Endothelial cell of umbilical vein (primary cell): ENCODE data around the gene TRAPPC14. TPM values are rescaled to one million over a fixed set of nuclear protein-coding genes. Genes with fewer than 3 reads are reported as not detected.

Experiments used
- BruUV-seq: library from RNA; stranded (reverse); fragments of 400-500 nt; replicated peaks from 2 replicates; lab custom pipeline; 2021; lab: Mats Ljungman, UMichigan
- CTCF ChIA-PET: fragments of 300-600, 350-600 bp; sonication (Branson Sonifier 250); formaldehyde crosslinking; loops from one replicate; lab custom pipeline; 2021; ENCODE audit warnings: antibody characterized with exemption, inconsistent platforms; lab: Charles Lee
- POLR2A ChIA-PET: fragments of 300-600, 350-600 bp; sonication (Branson Sonifier 250); formaldehyde crosslinking; loops from one replicate; lab custom pipeline; 2021; ENCODE audit warnings: antibody characterized with exemption, inconsistent platforms; lab: Charles Lee
- DNase-seq: peaks from one replicate; pipeline ENCODE4 v3.0.0-alpha.2; 2011; ENCODE audit warnings: low read depth, low spot score
- FAIRE-seq: peaks from 2 replicates; lab custom pipeline; 2011; peaks lifted over from hg19 to GRCh38; lab: Jason Lieb, UNC
- H2AFZ ChIP-seq: 2 replicates; pipeline ENCODE4 v1.6.0; 2012; ENCODE audit warnings: low read depth, low read length, control low read depth, inconsistent platforms
- H3K27ac ChIP-seq: 2 replicates; pipeline ENCODE4 v1.5.1; 2011; ENCODE audit warnings: low read depth, mild to moderate bottlenecking, control low read depth, low read length, moderate library complexity; ENCODE audit not compliant: insufficient read depth
- H3K27me3 ChIP-seq, 2 experiments: 2 replicates each; pipeline versions ENCODE4 v1.6.0 to v1.6.1; 2011; ENCODE audit warnings: low read length in 2 of 2, mixed read lengths in 1 of 2; ENCODE audit not compliant: control insufficient read depth in 2 of 2, insufficient read depth in 2 of 2
- H3K36me3 ChIP-seq, 2 experiments: 2 replicates in 1 of 2; 3 replicates in 1 of 2; pipeline ENCODE4 v1.5.1; 2011; ENCODE audit warnings: low read length in 2 of 2, mild to moderate bottlenecking in 1 of 2, moderate library complexity in 1 of 2; ENCODE audit not compliant: control insufficient read depth in 2 of 2, insufficient read depth in 2 of 2; ENCODE audit errors: extremely low read depth in 1 of 2
- H3K4me1 ChIP-seq: 3 replicates; pipeline ENCODE4 v1.5.1; 2011; ENCODE audit warnings: mild to moderate bottlenecking, low read length; ENCODE audit not compliant: control insufficient read depth, insufficient read depth; ENCODE audit errors: extremely low read depth
- H3K4me2 ChIP-seq: 2 replicates; pipeline ENCODE4 v1.6.1; 2011; ENCODE audit warnings: low read length, control low read depth, mixed read lengths; ENCODE audit not compliant: insufficient read depth
- H3K4me3 ChIP-seq, 3 experiments: fragments of 200-600 bp in 1 of 3; sonication (generic), shearing (Covaris generic) in 1 of 3; replicated peaks in 1 of 3; 2 replicates each; pipeline ENCODE4 v1.5.1; 2011 to 2016; ENCODE audit warnings: control low read depth in 3 of 3, low read length in 3 of 3, mild to moderate bottlenecking in 2 of 3, inconsistent platforms in 1 of 3, low read depth in 1 of 3, moderate library complexity in 1 of 3; ENCODE audit not compliant: insufficient read depth in 1 of 3
- H3K79me2 ChIP-seq: 2 replicates; pipeline ENCODE4 v1.6.0; 2012; ENCODE audit warnings: low read length, inconsistent platforms; ENCODE audit not compliant: control insufficient read depth, insufficient read depth
- H3K9ac ChIP-seq: replicated peaks from 2 replicates; pipeline ENCODE3; 2011; ENCODE audit warnings: low read length, control low read depth; ENCODE audit not compliant: insufficient read depth; ENCODE audit errors: extremely low read depth
- H3K9me1 ChIP-seq: replicated peaks from 3 replicates; pipeline ENCODE4 v1.6.0; 2011; ENCODE audit warnings: mild to moderate bottlenecking, low read length; ENCODE audit not compliant: control insufficient read depth, insufficient read depth; ENCODE audit errors: extremely low read depth
- H3K9me3 ChIP-seq: replicated peaks from 2 replicates; pipeline ENCODE4 v1.5.1; 2012; ENCODE audit warnings: low read length, inconsistent platforms; ENCODE audit not compliant: control insufficient read depth, insufficient read depth
- H4K20me1 ChIP-seq: replicated peaks from 2 replicates; pipeline ENCODE3; 2011; ENCODE audit warnings: mild to moderate bottlenecking, low read length; ENCODE audit not compliant: control insufficient read depth, insufficient read depth; ENCODE audit errors: extremely low read depth
- EZH2 ChIP-seq: IDR thresholded peaks from 2 replicates; pipeline ENCODE4 v1.6.1; 2012; ENCODE audit warnings: borderline replicate concordance, low read depth, mild to moderate bottlenecking, moderate library complexity, low read length, inconsistent platforms; ENCODE audit not compliant: severe bottlenecking
- FOS ChIP-seq: IDR thresholded peaks from 2 replicates; pipeline ENCODE4 v1.6.1; 2011; ENCODE audit warnings: mild to moderate bottlenecking, low read length, moderate library complexity, borderline replicate concordance; ENCODE audit not compliant: insufficient read depth
- GATA2 ChIP-seq: IDR thresholded peaks from 2 replicates; pipeline ENCODE4 v1.7.0; 2011; ENCODE audit warnings: low read depth, mild to moderate bottlenecking, moderate library complexity, mixed read lengths, low read length; ENCODE audit not compliant: insufficient read length, insufficient read depth
- JUN ChIP-seq: IDR thresholded peaks from 2 replicates; pipeline ENCODE4 v1.6.1; 2011; ENCODE audit warnings: borderline replicate concordance, low read depth; ENCODE audit not compliant: insufficient read length, insufficient read depth
- MYC ChIP-seq: IDR thresholded peaks from one replicate; pipeline ENCODE4 v1.6.1; 2011; ENCODE audit warnings: mild to moderate bottlenecking, low read depth, low read length
- POLR2A ChIP-seq: IDR thresholded peaks from 2 replicates; pipeline ENCODE4 v1.6.1; 2012; ENCODE audit warnings: low read depth, mild to moderate bottlenecking, control low read depth, low read length
- POLR2AphosphoS5 ChIP-seq: IDR thresholded peaks from 2 replicates; pipeline ENCODE4 v1.6.1; 2012; ENCODE audit warnings: low read depth, mild to moderate bottlenecking, control low read depth, low read length, moderate library complexity; ENCODE audit not compliant: insufficient read depth
- dilution Hi-C: fragments of 300-500 bp; cut with MboI; formaldehyde crosslinking; loops from one replicate; pipeline ENCODE4 v1.15.0; 2019; ENCODE audit warnings: low sequenced_read_pairs; ENCODE audit not compliant: extremely low pct_ligation_motif_present
- intact Hi-C: fragments of 100-400 bp; cut with micrococcal nuclease; formaldehyde crosslinking; loops from one replicate; pipeline ENCODE4 v1.10.0; 2022
- polyA plus RNA-seq, 4 experiments: library from polyadenylated mRNA; depleted of rRNA in 3 of 4; stranded (reverse) in 3 of 4; unstranded in 1 of 4; fragments of >200 nt; gene quantifications; 2 replicates each; pipeline versions ENCODE4 v1.2.1 to v1.2.3, GENCODE V29; 2011 to 2012; ENCODE audit warnings: missing spikeins in 1 of 4
- total RNA-seq: library from RNA; stranded (reverse); gene quantifications from 2 replicates; pipeline ENCODE4 v1.2.3, GENCODE V29; 2021
- TF ChIP-seq, protein P1 (sequence below): IDR thresholded peaks from 2 replicates; pipeline ENCODE4 v1.6.1; 2011; ENCODE audit not compliant: insufficient read depth, insufficient read length
- TF ChIP-seq, protein P2 (sequence below), 2 donors: IDR thresholded peaks; 1 replicate in 1 of 2; 2 replicates in 1 of 2; pipeline ENCODE4 v1.5.1; 2011; ENCODE audit warnings: low read length in 2 of 2, mild to moderate bottlenecking in 2 of 2, moderate library complexity in 2 of 2, control low read depth in 1 of 2, inconsistent platforms in 1 of 2, low read depth in 1 of 2; ENCODE audit not compliant: insufficient read depth in 1 of 2; ENCODE audit errors: extremely low read depth in 1 of 2

TRAPPC14 gene
- total and polyA plus RNA-seq, 2 donors (not counting 3 experiments of a cell fraction or from before 2014, with no cell fraction given), result 13.3 to 23.0 TPM

DNA sequence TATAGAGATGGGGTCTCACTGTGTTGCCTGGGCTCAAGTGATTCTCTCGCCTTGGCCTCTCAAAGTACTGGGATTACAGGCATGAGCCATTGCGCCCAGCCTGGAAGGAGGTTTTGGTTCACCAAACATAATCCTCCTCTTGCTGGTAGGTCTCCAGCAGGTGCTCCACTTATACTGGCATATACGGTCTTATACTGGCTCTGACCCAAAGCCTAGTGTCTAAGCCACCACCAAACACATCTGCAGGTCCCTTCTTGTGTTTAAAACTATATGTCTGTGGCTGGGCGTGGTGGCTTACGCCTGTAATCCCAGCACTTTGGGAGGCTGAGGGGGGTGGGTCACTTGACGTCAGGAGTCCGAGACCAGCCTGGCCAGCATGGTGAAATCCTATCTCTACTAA, 26.4 kb downstream of the TRAPPC14 start:
- POLR2A ChIA-PET, result no interaction called here
- TF ChIP-seq, protein P1, sequence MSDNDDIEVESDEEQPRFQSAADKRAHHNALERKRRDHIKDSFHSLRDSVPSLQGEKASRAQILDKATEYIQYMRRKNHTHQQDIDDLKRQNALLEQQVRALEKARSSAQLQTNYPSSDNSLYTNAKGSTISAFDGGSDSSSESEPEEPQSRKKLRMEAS, result no peak
- TF ChIP-seq GATA2 (no peak), FOS (no peak), EZH2 (no peak), POLR2A (no peak), JUN (no peak), MYC (no peak), POLR2AphosphoS5 (no peak)
- TF ChIP-seq, protein P2, sequence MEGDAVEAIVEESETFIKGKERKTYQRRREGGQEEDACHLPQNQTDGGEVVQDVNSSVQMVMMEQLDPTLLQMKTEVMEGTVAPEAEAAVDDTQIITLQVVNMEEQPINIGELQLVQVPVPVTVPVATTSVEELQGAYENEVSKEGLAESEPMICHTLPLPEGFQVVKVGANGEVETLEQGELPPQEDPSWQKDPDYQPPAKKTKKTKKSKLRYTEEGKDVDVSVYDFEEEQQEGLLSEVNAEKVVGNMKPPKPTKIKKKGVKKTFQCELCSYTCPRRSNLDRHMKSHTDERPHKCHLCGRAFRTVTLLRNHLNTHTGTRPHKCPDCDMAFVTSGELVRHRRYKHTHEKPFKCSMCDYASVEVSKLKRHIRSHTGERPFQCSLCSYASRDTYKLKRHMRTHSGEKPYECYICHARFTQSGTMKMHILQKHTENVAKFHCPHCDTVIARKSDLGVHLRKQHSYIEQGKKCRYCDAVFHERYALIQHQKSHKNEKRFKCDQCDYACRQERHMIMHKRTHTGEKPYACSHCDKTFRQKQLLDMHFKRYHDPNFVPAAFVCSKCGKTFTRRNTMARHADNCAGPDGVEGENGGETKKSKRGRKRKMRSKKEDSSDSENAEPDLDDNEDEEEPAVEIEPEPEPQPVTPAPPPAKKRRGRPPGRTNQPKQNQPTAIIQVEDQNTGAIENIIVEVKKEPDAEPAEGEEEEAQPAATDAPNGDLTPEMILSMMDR (IDR thresholded peaks at IDR 0.05; ENCODE audit: extremely low read depth in 1 of 2, insufficient read depth in 1 of 2, low read depth in 1 of 2, low read length in 2 of 2), result no peak
- no peak overlapping the region for H3K4me2 ChIP-seq
- no peak for DNase-seq
- dilution Hi-C loops, result no loop called here
- CTCF ChIA-PET, result interaction anchor here (0.8 to 5.9 kb wide), 24 partner anchors 9 to 275 kb away, joined by 3 to 79 read pairs (median 5); partner anchors contain the start of genes AP4M1, GAL3ST4, LAMTOR4 and MCM7
- H3K79me2 ChIP-seq, result no peaks in the 10 kb centered on the region
- no peaks in the 10 kb centered on the region for H4K20me1 ChIP-seq
- no peak overlapping the region for H2AFZ ChIP-seq
- BruUV-seq, result no TSS peak
- no peaks in the 10 kb centered on the region for H3K27me3 ChIP-seq
- H3K36me3 ChIP-seq, result no peaks in the 10 kb centered on the region
- no peaks in the 10 kb centered on the region for H3K9me1 ChIP-seq
- H3K4me1 ChIP-seq, result peaks cover 6% of the 10 kb centered on the region
- H3K9me3 ChIP-seq, result no peaks in the 10 kb centered on the region
- intact Hi-C loops, result no loop called here
- no peak overlapping the region for H3K9ac ChIP-seq
- no peak overlapping the region for H3K4me3 ChIP-seq
- H3K27ac ChIP-seq, result no peak overlapping the region
- FAIRE-seq, result no peak
